PC-3 (cell line): ENCODE results near the gene PPCDC. TPM values are rescaled to one million over a fixed set of nuclear protein-coding genes. Genes with fewer than 3 reads are reported as not detected.

Experiments used
- ATAC-seq: fragments of 200-7000 bp; cut with Tn5 transposase; 2 replicates; pipeline ENCODE4 v1.9.1; 2020; ENCODE audit warnings: mild to moderate bottlenecking, moderate library complexity
- BruUV-seq: library from RNA; stranded (reverse); fragments of 400-500 nt; replicated peaks from 2 replicates; lab custom pipeline; 2021; lab: Mats Ljungman, UMichigan
- CTCF ChIA-PET: fragments of 300-600 bp; sonication (Branson Sonifier 250); formaldehyde crosslinking; loops from one replicate; lab custom pipeline; 2022; ENCODE audit warnings: antibody characterized with exemption; lab: Charles Lee
- POLR2A ChIA-PET: fragments of 300-600 bp; sonication (Branson Sonifier 250); formaldehyde crosslinking; loops from one replicate; lab custom pipeline; 2022; ENCODE audit warnings: antibody characterized with exemption; ENCODE audit not compliant: unreplicated experiment; lab: Charles Lee
- DNase-seq: peaks from one replicate; pipeline ENCODE4 v3.0.0-alpha.2; 2015
- H2AFZ ChIP-seq: fragments of 300-600 bp; sonication (generic); 2 replicates; pipeline ENCODE4 v1.6.0; 2016; ENCODE audit warnings: antibody characterized with exemption, low read length
- H3F3A ChIP-seq: fragments of 300-600 bp; sonication (generic); one replicate; pipeline ENCODE4 v1.6.0; 2017; ENCODE audit warnings: antibody characterized with exemption, low read length, control low read depth, mild to moderate bottlenecking; ENCODE audit not compliant: unreplicated experiment
- H3K27ac ChIP-seq: fragments of 300-600 bp; sonication (generic); 2 replicates; pipeline ENCODE4 v1.5.1; 2016; ENCODE audit warnings: mild to moderate bottlenecking, low read length
- H3K27me3 ChIP-seq: fragments of 300-600 bp; sonication (generic); 2 replicates; pipeline ENCODE4 v1.6.1; 2016; ENCODE audit warnings: low read length, mixed read lengths
- H3K36me3 ChIP-seq: fragments of 300-600 bp; sonication (generic); 2 replicates; pipeline ENCODE4 v1.6.1; 2016; ENCODE audit warnings: low read depth, mixed run types, low read length, mixed read lengths
- H3K4me1 ChIP-seq: fragments of 300-600 bp; sonication (generic); 2 replicates; pipeline ENCODE4 v1.5.1; 2016; ENCODE audit warnings: low read length; ENCODE audit not compliant: insufficient read depth
- H3K4me2 ChIP-seq: fragments of 300-600 bp; sonication (generic); 2 replicates; pipeline ENCODE4 v1.6.0; 2016; ENCODE audit warnings: low read length
- H3K4me3 ChIP-seq: fragments of 300-600 bp; sonication (generic); 2 replicates; pipeline ENCODE4 v1.5.1; 2016; ENCODE audit warnings: mild to moderate bottlenecking, low read length, mixed read lengths
- H3K79me2 ChIP-seq: fragments of 300-600 bp; sonication (generic); 2 replicates; pipeline ENCODE4 v1.6.1; 2017; ENCODE audit warnings: low read length, mixed read lengths
- H3K9ac ChIP-seq: fragments of 300-600 bp; sonication (generic); 2 replicates; pipeline ENCODE4 v1.6.0; 2016; ENCODE audit warnings: mild to moderate bottlenecking, low read length
- H3K9me2 ChIP-seq: fragments of 300-600 bp; sonication (generic); replicated peaks from 2 replicates; pipeline ENCODE4 v1.6.1; 2016; ENCODE audit warnings: mixed run types, low read length, mixed read lengths
- H3K9me3 ChIP-seq: fragments of 300-600 bp; sonication (generic); 2 replicates; pipeline ENCODE4 v1.6.1; 2016; ENCODE audit warnings: low read length, mixed read lengths
- H4K20me1 ChIP-seq: fragments of 300-600 bp; sonication (generic); 2 replicates; pipeline ENCODE4 v1.6.1; 2016; ENCODE audit warnings: low read length, mixed read lengths
- EZH2 ChIP-seq: fragments of 300-600 bp; sonication (generic); IDR thresholded peaks from one replicate; pipeline ENCODE4 v1.6.1; 2017; ENCODE audit warnings: antibody characterized with exemption, mild to moderate bottlenecking, low read length; ENCODE audit not compliant: unreplicated experiment
- EZH2phosphoT487 ChIP-seq: fragments of 300-600 bp; sonication (generic); IDR thresholded peaks from 2 replicates; pipeline ENCODE4 v1.6.1; 2018; ENCODE audit warnings: mild to moderate bottlenecking, antibody characterized with exemption, low read length, borderline replicate concordance
- intact Hi-C: fragments of 100-400 bp; cut with micrococcal nuclease; formaldehyde crosslinking; loops from 2 replicates; pipeline ENCODE4 v1.9.0; 2023
- total RNA-seq: library from RNA; depleted of rRNA; stranded (reverse); fragments of >200 nt; gene quantifications from 2 replicates; pipeline ENCODE4 v1.2.3, GENCODE V29; 2014
- TF ChIP-seq, protein P1 (sequence below): fragments of 300-600 bp; sonication (generic); conservative IDR thresholded peaks from 2 replicates; pipeline ENCODE4 v1.5.1; 2017; ENCODE audit warnings: antibody characterized with exemption, low read depth, mild to moderate bottlenecking, low read length

The PPCDC gene
- total RNA-seq, 1 experiment from 2014 or later = 31.5 TPM

- no peak for ATAC-seq
- H3K79me2 ChIP-seq = no peaks in the 10 kb centered on the region
- no peak overlapping the region for H3K27ac ChIP-seq
- DNase-seq = no peak
- H2AFZ ChIP-seq = no peak overlapping the region
- H3K9ac ChIP-seq = no peak overlapping the region
- TF ChIP-seq, protein P1, sequence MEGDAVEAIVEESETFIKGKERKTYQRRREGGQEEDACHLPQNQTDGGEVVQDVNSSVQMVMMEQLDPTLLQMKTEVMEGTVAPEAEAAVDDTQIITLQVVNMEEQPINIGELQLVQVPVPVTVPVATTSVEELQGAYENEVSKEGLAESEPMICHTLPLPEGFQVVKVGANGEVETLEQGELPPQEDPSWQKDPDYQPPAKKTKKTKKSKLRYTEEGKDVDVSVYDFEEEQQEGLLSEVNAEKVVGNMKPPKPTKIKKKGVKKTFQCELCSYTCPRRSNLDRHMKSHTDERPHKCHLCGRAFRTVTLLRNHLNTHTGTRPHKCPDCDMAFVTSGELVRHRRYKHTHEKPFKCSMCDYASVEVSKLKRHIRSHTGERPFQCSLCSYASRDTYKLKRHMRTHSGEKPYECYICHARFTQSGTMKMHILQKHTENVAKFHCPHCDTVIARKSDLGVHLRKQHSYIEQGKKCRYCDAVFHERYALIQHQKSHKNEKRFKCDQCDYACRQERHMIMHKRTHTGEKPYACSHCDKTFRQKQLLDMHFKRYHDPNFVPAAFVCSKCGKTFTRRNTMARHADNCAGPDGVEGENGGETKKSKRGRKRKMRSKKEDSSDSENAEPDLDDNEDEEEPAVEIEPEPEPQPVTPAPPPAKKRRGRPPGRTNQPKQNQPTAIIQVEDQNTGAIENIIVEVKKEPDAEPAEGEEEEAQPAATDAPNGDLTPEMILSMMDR = no peak
- no peak for TF ChIP-seq EZH2
- no peak for TF ChIP-seq EZH2phosphoT487
- no peak overlapping the region for H3K4me3 ChIP-seq
- no peaks in the 10 kb centered on the region for H3F3A ChIP-seq
- no peaks in the 10 kb centered on the region for H3K27me3 ChIP-seq
- H3K9me3 ChIP-seq = no peaks in the 10 kb centered on the region
- intact Hi-C loops = no loop called here
- CTCF ChIA-PET = no interaction called here
- no peak overlapping the region for H3K4me2 ChIP-seq
- POLR2A ChIA-PET = no interaction called here
- no peaks in the 10 kb centered on the region for H3K36me3 ChIP-seq
- no peaks in the 10 kb centered on the region for H3K9me2 ChIP-seq
- H4K20me1 ChIP-seq = no peaks in the 10 kb centered on the region
- no TSS peak for BruUV-seq
- H3K4me1 ChIP-seq = peaks cover 4% of the 10 kb centered on the region; the same call in 1 of the 2 replicates
Measured at GRCh38 chr15:74997543-74997942, 25.8 kb upstream of the PPCDC start.

DNA sequence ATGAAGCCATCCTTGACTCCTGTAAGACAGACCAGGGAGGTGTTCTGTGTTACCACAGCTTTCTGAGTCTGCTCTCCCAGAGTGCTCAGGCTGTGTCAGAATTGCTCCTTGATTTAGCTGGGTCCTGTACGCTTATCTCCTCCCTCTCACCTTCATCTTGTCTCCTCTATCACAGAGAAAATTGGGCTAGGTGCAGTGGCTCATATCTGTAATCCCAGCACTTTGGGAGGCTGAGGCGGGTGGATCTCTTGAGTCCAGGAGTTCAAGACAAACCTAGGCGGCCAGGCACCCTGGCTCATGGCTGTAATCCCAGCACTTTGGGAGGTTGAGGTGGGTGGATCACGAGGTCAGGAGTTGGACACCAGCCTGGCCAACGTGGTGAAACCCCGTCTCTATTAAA, 22.1 kb upstream of the PPCDC start:
- intact Hi-C loops = no loop called here
- ATAC-seq (no peak), DNase-seq (no peak)
- no TSS peak for BruUV-seq
- H3K27me3 ChIP-seq = no peaks in the 10 kb centered on the region
- H3K9ac ChIP-seq = no peak overlapping the region
- H3K9me2 ChIP-seq = no peaks in the 10 kb centered on the region
- H3F3A ChIP-seq = no peaks in the 10 kb centered on the region
- H3K36me3 ChIP-seq = no peaks in the 10 kb centered on the region
- H2AFZ ChIP-seq = no peak overlapping the region
- no peaks in the 10 kb centered on the region for H3K79me2 ChIP-seq
- ChIA-PET CTCF (no interaction called here), POLR2A (no interaction called here)
- no peak overlapping the region for H3K4me2 ChIP-seq
- no peaks in the 10 kb centered on the region for H4K20me1 ChIP-seq
- H3K4me3 ChIP-seq = no peak overlapping the region
- no peaks in the 10 kb centered on the region for H3K9me3 ChIP-seq
- H3K27ac ChIP-seq = no peak overlapping the region
- TF ChIP-seq EZH2phosphoT487 (no peak), EZH2 (no peak)
- TF ChIP-seq, protein P1 = no peak
- H3K4me1 ChIP-seq = no peaks in the 10 kb centered on the region

GRCh38 chr15:75002398-75002797, 21.0 kb upstream of the PPCDC start:
- ATAC-seq (no peak), DNase-seq (no peak)
- Histone ChIP-seq H4K20me1 (no peaks in the 10 kb centered on the region), H2AFZ (no peak overlapping the region), H3K4me2 (no peak overlapping the region), H3K4me1 (no peaks in the 10 kb centered on the region), H3K9me2 (no peaks in the 10 kb centered on the region), H3K27me3 (no peaks in the 10 kb centered on the region), H3K27ac (no peak overlapping the region), H3K4me3 (no peak overlapping the region), H3K36me3 (no peaks in the 10 kb centered on the region), H3K79me2 (no peaks in the 10 kb centered on the region), H3K9ac (no peak overlapping the region), H3F3A (no peaks in the 10 kb centered on the region), H3K9me3 (no peaks in the 10 kb centered on the region)
- ChIA-PET CTCF (no interaction called here), POLR2A (no interaction called here)
- intact Hi-C loops = no loop called here
- no TSS peak for BruUV-seq
- TF ChIP-seq, protein P1 = no peak
- TF ChIP-seq EZH2phosphoT487 (no peak), EZH2 (no peak)
